Stimulated activated CD4-positive, alpha-beta T cell treated with anti-CD3 and anti-CD28 coated beads, TNF-alpha, amount 100 ng/mL, for 1 hour (primary cell): ENCODE measurements around the gene EPHB6.

Experiments
- DNase-seq, 3 donors: peaks; one replicate each; pipeline ENCODE4 v3.0.0-alpha.2; 2020; ENCODE audit warnings: low read depth in 3 of 3, low spot score in 1 of 3

Gene EPHB6

DNA sequence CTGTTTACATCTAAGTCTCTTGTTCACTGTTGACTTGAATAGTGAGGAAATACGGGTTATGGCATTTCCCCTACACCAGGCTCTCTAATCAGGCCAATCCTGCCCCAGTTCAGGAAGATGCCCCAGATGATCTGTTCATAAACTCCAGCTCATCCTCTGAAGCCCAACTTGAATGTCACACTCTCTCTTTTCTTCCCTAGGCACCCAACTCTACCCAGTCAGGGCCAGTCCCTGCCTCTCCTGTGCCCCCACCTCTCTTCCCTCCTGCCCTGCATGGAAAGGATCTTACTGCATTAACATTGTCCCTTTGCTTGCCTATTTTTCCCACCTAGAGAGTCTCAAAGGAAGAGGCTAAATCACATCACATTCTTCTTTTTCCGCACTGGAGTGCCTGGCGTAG lies 41.3 kb downstream of the EPHB6 start:
- no peak for DNase-seq

DNA sequence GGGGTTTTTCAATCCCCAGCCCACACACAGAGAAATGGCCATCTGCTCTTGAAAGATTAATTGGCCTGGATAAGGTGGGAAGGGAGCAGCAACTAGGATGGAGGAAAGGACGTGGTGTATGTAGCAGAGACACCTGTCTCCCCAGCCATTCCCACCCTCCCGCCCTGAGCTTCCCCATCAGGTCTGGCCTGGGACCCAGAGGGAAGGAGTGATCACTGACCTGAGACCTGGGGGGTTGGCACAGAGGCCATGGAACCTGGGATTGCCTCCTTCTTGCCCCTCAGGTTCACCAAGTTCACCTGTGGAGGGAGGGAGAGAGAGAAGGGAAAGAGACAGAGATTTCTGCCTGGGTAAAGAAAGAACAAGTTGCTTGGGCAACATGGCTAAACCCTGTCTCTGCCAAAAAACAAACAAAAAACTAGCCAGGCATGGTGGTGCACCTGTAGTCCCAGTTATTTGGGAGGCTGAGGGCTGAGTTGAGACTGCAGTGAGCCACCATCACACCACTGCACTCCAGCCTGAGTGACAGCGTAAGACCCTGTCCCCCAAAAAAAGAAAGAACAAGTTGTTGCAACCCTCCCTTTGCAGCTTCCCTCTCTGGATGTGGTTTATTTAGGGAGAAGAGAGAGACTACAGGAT lies 42.0 kb downstream of the EPHB6 start:
- no peak for DNase-seq

DNA sequence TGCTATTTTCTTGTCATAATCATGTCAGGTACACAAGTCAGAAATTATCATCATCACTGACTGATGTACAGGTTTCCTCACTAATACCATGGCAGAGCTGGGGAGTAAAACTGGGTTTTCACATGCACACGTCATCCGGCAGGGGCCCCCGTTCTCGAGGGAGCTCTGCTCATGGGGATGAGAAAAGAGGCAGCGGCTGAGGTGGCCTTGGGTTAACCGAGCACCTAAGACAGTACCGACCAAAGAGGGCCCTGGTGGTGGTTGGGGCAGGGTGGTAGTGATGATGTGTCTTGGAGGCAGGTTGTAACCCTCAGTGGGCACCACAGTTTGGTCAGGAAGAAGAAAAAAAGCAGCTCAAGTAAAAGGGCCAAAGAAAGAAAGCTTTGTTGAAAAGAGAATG lies 42.8 kb downstream of the EPHB6 start:
- DNase-seq: no peak

DNA sequence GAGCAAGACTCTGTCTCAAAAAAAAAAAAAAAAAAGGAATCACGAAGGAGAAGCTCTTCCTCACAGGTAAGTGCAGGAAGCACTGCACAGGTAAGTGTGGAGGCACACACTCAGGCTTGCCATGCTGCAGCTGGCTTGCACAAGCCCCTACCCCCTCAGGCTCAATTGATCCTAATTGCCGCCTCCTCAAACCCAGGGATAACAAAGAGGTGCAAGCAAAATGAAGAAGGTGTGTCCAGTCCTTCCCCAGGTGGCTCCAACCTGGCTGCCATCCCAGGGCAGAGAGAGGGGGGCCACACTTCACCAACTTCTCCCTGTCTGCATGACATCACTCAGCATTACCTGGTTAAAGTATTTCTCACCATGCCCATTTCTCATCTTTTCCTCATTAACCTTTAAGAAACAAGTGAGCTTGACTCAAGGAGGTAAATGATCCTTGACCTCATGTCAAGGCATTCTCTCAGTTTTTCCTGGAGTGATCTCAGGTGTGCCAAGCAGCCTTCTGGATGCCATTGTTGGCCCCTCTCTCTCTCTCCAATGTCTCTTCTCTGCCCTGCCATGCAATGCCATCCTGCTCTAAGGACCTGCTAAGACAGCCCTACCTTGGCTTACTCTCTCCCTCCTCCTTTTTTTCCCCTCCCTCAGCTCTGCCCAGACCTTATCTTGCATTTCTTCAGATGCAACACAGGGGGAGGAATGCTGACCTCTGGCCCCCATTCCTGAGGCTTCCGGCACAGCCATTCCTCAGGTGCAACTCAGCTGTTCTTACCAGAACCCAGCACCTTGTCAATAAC lies 43.7 kb downstream of the EPHB6 start:
- no peak for DNase-seq

DNA sequence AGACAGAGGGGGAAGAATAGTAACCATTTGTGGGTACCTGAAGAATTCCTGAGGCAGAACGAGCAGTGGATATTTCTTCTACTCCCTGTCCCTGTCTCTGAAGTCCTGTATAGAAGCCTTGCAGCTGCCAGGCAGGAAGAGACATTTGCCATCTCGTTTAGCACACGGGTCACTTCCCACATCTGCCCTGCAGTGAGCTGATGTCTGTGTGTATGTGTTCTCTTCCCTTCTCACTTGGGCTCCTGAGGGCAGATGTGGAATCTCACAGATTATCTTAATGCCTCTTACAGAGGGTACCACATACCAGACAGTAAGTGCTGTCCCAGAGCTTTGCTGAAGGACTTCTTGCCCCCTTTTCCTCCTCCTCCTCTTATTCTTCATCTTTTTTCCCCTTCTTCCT lies 44.8 kb downstream of the EPHB6 start:
- no peak for DNase-seq

- DNase-seq: no peak
Measured at GRCh38 chr7:142901426-142902259, 46.8 kb downstream of the EPHB6 start.

DNA sequence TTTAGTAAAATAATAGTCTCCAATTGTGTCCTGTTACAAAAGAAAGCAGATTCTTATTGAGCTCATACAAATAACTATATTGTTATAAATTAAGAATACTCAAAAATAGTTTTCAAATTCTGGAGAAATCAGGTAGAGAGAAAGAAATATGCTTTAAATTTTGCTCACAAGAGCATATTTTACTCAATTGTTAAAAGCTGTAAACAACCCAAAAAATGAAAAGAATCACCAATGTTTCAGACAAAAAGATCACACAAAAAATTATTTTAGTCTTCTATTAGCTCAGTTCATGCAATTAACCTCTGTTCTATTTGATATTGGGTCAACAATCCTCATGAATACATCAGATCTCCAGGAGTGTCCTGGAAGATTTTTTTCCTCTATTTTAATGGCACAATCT lies 49.3 kb downstream of the EPHB6 start:
- DNase-seq: no peak

GRCh38 chr7:142905759-142906158 lies 50.9 kb downstream of the EPHB6 start:
- no peak for DNase-seq

- no peak for DNase-seq
Measured at GRCh38 chr7:142906643-142907042, 51.8 kb downstream of the EPHB6 start.

DNA sequence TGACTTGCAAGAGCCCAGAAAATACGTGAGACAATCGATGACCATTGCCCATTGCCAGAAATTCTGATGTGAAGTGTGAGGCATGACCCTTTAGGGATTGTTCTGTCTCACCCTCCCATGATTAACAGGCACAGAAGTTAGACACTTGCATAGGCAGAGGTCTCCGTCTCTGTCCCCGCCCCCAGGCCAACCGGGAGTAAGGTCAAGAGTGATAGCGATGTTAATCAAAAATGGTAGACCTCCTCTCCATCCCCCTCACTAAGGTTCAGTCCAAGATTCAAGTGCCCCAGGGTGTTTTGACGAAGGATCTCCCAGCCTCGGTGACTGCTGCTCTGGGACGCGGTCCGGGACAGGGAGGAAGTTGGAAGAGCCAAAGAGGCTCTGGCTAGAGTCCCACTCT lies 53.4 kb downstream of the EPHB6 start:
- no peak for DNase-seq

DNA sequence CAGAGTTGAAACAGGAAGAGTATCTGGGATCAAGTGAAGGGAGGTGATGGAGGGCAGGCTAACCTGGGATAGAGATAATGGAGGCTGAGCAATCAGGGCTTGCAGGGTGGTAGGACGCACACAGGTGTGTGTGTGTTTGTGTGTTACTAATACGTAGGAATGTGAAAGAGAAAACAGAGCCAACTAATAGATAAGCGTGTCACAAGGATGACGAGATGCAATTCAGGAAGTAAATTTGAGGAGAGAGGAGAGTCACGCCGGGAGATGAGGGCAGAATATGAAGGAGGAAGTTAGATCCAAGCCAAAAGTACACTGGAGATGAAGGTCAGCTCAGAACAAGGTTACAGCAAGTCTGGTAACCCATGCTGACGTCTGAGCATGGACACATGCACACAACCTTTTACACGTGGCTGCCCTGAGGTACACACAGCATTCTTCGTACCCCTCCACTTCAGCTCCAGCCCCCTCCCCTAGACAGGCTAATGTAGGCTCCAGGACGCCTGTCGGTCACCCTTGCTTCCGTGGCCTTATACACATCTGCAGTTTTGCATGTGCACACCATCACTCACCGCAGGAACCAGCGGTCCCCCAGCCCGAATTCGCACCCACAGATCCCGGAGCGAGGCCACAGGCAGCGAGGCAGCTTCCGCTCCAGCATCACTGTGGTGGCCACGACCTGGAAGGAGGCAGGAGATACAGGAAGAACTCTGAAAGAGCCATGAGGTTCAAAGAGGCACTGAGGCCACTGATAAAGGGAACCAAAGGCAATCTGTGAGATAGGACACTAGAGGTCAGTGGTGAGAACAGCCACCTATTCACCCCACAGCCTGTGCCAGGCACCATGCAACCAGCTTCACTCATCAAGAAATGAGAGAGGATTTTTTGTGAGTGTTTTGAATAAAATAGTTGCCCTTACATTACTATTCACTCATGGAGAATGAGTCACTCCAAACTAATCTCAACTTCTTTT lies 54.3 kb downstream of the EPHB6 start:
- no peak for DNase-seq

DNA sequence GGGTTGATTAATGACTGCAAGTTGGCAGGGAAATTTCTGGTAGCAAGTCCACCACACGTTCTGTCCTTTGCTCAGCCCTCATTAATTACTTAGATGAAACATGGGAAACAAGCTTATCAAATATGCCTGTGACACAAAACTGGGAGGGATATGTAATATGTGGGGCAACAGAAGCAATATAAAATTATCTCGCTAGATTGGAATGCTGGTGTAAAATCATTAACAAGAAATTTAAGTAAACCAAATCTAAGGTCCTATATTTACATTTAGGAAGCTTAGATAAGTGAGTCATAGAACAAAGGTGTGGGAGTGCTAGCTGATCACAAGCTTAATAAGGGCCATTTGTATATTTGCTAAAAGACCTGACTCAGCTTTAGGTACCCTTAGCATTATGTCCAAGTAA lies 55.2 kb downstream of the EPHB6 start:
- no peak for DNase-seq

- no peak for DNase-seq
Measured at GRCh38 chr7:142910481-142910880, 55.6 kb downstream of the EPHB6 start.

DNA sequence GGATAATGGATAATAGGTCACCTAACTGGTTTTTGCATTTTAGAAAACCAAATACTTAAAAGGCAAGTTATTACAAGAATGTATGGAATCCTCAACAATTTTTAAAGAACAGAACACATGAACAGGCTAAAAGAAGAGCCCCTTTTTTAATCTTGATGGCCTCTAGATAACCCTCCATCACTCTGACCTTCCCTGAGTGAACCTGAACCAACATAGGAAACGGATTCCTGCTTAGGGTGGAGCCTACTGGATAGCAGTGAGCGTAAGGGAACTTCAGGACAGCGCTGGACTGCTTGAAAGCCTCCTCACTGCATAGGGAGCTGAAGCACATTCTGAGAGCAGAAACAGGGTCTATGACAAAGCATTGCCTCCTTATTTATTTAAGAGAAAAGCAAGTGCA lies 58.2 kb downstream of the EPHB6 start:
- DNase-seq: no peak

- no peak for DNase-seq
Measured at GRCh38 chr7:142913566-142913965, 58.7 kb downstream of the EPHB6 start.

DNA sequence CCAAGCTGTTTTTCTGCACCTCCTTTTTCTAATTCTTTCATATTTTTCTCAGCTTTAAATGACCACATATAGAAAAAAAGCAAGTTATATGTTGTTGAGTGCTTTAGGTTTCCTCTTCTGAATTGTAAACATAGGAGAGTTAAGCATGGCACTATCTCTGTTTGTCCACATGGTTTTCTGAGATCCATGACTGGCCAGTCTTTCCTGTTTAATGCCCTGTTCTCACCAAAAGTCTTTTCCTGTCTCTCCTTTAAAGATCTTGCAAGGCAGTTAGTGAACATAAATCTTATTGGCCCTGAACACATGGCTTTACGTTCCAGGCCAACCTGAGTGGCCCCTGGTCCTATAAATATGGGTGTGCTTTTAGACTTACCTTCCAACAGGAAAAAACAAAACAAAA lies 59.2 kb downstream of the EPHB6 start:
- no peak for DNase-seq

DNA sequence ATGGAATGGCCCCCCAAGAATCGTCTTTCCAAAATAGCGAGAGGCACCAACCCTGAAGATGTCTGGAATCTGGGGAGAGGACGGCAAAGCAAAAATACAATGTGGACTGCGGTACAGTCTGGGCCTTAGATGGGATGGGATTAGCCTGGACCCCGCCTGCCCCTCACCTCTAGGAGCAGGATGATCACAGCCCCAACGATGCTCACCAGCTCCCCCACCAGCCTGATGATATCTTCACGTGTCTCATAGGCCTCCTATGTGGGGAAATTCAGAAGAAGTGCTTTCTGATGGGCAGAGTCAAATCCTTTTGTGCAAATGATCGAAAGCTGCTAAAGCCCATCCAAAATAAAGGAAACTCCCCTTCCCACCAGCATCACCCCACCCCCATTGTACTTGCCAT lies 60.4 kb downstream of the EPHB6 start:
- no peak for DNase-seq

DNA sequence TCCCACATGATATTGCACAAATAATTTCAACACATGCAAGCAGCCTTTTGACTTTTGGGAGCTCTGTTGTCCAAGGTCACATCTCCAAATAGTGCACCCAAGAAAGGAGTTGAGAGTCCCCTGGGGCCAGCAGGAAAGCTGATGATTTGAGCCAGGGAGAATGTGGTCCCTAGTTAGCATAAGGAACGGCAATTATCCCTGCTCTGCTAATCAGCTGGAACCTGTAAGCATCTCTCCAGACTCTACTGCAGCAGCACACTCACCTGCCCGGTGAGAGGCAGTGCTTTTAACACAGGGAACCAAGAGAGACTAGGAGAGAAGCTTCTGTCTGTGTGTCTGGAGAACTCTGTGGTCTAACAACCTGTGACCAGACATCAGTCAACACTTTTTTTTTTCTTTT lies 61.6 kb downstream of the EPHB6 start:
- no peak for DNase-seq

GRCh38 chr7:142917447-142917846 lies 62.6 kb downstream of the EPHB6 start:
- DNase-seq: no peak

DNA sequence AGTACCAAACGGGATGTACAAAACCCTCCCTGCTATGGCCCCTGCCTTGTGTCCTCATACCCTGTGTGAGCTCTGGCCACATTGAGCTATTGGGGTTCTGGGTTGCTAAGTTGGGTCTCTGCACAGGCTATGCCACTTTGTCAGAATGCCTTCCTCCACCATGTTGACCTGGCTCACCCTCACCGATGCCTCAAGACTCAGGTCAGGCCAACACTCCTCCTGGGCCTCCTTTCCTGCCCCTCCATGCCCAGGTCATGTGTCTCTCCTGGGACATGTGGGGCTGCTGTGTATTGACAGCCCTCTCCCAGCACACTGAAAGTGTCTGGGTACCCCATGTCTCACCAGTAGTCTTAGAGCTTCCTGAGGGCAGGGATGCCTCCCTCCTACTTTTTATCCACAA lies 64.0 kb downstream of the EPHB6 start:
- DNase-seq: no peak

- no peak for DNase-seq
Measured at GRCh38 chr7:142919656-142920055, 64.8 kb downstream of the EPHB6 start.
